Stomach smooth muscle (tissue), 2 donors: ENCODE data around the gene KLHL21.
"Not testable (repeated sequence)": the region's sequence is repeated elsewhere in the genome, so short reads cannot be mapped to it uniquely, and the experiment has no call there.

Experiments used
- H3K27ac ChIP-seq: one replicate; pipeline ENCODE4 v1.7.0; 2013; ENCODE audit warnings: mild to moderate bottlenecking, low read length, inconsistent platforms
- H3K27me3 ChIP-seq, 2 donors: one replicate each; pipeline ENCODE4 v1.7.0; 2013; ENCODE audit warnings: low read length in 2 of 2; ENCODE audit not compliant: insufficient read depth in 2 of 2, control insufficient read depth in 1 of 2
- H3K36me3 ChIP-seq, 2 donors: one replicate each; pipeline ENCODE4 v1.7.0; 2013; ENCODE audit warnings: low read length in 2 of 2; ENCODE audit not compliant: control insufficient read depth in 2 of 2, insufficient read depth in 2 of 2
- H3K4me1 ChIP-seq: one replicate; pipeline ENCODE4 v1.7.0; 2013; ENCODE audit warnings: low read length; ENCODE audit not compliant: control insufficient read depth, insufficient read depth
- H3K4me3 ChIP-seq, 2 donors: one replicate each; pipeline ENCODE4 v1.7.0; 2013; ENCODE audit warnings: low read length in 2 of 2
- H3K9ac ChIP-seq, 2 donors: one replicate each; pipeline ENCODE4 v1.7.0; 2013; ENCODE audit warnings: low read length in 2 of 2, mild to moderate bottlenecking in 1 of 2
- H3K9me3 ChIP-seq, 2 donors: one replicate each; pipeline ENCODE4 v1.7.0; 2013; ENCODE audit warnings: low read length in 2 of 2; ENCODE audit not compliant: control insufficient read depth in 2 of 2
- donor health status: healthy.
- donor health status: Pancreatic carcinoma.

Gene KLHL21

DNA sequence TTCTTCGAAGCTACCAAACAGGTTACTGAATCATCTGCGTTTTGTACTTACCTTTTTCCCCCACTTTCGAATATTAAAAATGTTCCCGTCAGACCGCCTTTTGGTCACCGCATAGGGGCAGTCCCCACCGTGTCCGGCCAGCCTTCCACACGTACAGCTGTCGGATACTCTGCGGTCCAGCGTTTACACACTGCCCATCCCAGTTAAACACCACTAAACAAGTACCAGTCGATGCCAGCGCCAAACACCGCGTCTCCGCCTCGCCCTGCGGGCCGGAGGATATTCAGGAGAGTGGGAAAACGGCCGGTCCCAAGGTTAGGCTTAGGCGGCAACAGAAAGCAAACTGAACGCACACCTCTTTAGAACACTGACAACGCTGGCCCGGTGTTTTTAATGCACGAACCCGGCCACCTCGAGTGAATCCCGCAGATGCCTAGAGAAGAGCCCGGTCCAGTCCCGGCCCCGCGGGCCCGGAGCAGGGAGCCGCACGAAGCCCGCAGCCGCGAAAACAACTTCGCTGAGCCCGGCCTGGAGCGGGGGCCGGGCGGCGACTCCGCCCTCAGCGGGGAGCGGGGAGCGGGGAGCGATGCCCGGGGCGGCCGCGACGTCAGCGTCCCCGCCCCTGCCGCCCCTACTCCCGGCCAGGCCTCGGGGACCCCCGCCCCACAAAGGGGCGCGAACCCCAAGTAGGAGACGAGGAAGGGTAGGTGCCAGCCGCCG, 10.1 kb upstream of the KLHL21 start:
- H3K4me1 ChIP-seq: peaks cover 19% of the 10 kb centered on the region
- H3K36me3 ChIP-seq: peaks cover 1 to 8% of the 10 kb centered on the region in 2 donors

DNA sequence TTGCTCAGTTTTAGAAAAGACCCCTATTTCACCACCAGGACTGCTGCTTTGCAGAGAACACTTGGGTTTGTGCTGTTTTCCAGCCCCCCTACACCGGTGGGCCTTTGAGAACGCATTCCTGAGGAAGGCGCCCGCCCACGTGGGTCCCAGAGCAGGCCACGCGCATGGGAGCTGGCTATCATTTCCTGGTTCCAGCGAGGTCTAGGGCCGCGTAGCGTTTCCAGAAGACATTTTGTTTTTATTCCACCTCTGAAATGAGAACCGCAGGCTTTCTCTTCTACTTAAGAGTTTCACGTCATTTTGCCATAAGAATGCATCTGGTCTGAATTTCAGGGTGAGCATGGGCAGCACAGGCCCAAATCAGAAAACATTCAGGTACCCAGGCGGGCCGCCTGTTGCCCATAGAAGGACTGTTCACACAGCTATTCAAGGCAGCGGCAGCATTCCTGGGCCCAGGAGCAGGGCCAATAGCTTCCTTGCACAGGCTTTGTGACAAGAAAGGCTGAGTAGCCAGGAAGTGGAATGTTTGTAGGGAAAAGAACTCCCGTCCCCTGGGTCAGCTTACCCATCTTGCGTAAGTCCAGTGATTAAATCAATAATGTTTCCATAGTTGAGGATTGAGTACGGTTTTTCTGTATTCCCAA, 1.4 kb upstream of the KLHL21 start:
- H3K9me3 ChIP-seq: no peaks in the 10 kb centered on the region
- peaks cover 48% of the 10 kb centered on the region for H3K4me1 ChIP-seq
- H3K27ac ChIP-seq: peak overlapping the region; percentile 100
- peak overlapping the region; percentile 37 to 99 for H3K4me3 ChIP-seq
- H3K27me3 ChIP-seq: no peaks in the 10 kb centered on the region
- peak overlapping the region; percentile 90 to 97 for H3K9ac ChIP-seq
- H3K36me3 ChIP-seq: peaks cover under 1 to 2% of the 10 kb centered on the region in 2 donors

More for the DNA sequence above, 10.1 kb upstream of the KLHL21 start:
- Histone ChIP-seq H3K27me3 (no peaks in the 10 kb centered on the region), H3K9me3 (no peaks in the 10 kb centered on the region), H3K9ac (peak overlapping the region; percentile 94 to 99), H3K27ac (peak overlapping the region; percentile 97), H3K4me3 (peak overlapping the region; percentile 98)

DNA sequence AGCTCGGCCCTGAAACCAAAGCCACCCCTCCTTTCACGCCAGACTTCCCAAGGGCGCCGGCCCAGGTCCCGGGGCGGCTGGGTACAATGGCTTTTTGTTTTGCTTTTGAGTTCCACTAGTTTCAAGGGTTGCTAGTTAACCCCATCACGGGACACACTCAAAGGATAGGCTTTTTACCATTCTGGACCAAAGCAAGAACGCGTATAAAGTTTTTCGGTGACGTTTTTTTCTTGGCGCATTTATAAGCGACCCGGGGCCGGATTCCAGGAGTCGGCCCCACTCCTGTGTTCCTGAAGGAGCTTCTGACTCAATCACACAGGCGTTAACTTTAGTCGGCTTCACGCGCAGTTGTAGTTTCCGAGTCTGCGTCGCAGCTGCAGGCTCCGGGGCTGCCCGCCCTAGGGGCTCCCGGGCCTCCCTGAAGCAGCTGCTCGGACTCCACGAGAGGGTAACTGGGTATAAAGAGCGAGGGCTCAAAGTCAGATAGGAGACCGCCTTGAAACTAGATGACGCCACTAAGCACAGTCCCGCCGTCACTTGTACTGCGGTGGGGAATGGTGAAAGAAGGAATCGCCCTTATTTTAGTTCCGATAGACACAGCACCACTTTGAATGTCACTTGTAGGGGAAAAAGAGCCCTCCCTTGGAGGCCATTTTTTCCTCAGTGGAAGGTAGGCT, 707 bp upstream of the KLHL21 start:
- Histone ChIP-seq H3K27me3 (no peaks in the 10 kb centered on the region), H3K27ac (peak overlapping the region; percentile 100), H3K4me1 (peaks cover 52% of the 10 kb centered on the region), H3K36me3 (peaks cover 4 to 5% of the 10 kb centered on the region in 2 donors), H3K9ac (peak overlapping the region; percentile 90 to 97), H3K9me3 (no peaks in the 10 kb centered on the region), H3K4me3 (peak overlapping the region; percentile 37 to 99)

DNA sequence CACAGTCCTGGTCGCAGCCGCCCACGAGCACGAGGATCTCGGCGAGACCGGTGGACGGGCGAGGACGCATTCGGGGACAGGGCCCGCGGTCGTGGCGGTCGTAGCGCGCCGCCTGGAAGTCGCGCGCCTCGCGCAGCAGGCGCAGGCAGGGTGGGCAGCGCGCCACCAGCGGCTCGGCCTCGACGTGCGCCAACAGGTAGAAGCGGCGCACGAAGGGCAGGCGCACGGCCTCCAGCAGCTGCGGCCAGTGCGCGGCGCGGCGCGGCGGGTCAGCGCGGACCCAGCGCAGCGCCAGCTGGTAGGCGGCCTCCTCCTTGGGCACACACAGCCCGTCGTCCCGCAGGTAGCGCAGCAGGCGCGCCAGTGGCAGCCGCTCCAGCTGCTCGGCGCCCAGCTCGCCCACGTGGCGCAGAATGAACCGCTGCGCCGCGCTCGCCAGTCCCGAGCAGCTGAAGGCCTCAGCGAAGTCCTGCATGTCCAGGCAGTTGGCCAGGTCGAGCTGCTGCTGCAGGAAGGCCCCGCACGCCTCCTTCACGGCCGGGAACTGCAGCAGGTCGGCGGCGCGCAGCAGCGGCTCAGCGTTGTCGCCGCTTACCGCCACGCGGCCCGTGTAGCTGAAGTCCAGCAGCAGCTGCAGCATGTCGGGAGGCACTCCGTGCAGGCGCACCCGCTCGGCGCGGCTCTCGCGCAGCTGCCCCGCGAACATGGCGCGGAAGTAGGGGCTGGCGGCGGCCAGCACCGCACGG, 573 bp downstream of the KLHL21 start:
- peaks cover 13 to 14% of the 10 kb centered on the region in 2 donors for H3K36me3 ChIP-seq
- H3K27me3 ChIP-seq: no peaks in the 10 kb centered on the region
- H3K4me1 ChIP-seq: peaks cover 62% of the 10 kb centered on the region
- peak overlapping the region; percentile 95 to 99 for H3K4me3 ChIP-seq
- peak overlapping the region; percentile 89 to 93 for H3K9ac ChIP-seq
- H3K27ac ChIP-seq: peak overlapping the region; percentile 90
- H3K9me3 ChIP-seq: no peaks in the 10 kb centered on the region

DNA sequence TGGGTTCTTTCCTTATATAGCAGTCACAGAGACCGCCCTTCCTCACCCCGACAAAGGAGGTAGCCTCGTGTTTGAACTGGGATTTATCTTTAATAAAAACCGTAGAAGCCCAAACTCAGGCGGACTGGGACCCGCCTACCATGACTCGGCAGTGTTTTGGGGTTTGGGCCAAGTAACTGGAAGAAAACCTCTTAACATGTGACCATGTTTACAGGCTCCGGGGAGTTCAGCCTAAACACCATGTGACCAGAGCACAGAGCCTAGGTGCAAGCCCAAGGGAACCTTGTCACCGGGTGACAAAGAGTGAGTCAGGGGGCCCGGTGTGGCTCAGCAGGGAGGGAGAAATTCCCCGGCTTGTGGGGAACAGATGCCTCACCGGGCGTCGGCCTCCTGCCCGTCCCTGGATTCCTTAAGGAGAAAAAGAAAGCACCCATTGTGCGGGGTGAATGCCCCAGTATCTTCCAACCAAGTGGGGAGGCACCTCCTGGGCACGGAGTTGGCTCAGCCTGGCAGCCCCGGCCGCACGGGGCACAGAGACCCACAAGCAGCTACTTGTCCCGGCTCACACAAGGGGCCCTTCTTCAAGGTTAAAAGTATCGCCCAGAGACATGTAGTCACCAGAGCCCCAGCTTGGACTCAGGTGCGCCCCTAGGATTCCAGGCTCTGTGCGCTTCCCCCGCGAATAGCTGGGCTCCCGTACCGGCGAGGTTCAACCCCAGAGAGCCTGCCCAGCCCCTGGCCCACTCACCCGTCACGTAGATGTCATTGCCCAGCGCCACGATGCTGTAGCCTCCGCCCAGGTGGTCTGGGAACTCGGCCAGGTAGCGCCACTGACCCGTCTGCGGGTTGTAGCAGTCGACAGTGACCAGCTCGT, 1.4 kb downstream of the KLHL21 start:
- Histone ChIP-seq H3K27me3 (no peaks in the 10 kb centered on the region), H3K4me1 (peaks cover 71% of the 10 kb centered on the region)

DNA sequence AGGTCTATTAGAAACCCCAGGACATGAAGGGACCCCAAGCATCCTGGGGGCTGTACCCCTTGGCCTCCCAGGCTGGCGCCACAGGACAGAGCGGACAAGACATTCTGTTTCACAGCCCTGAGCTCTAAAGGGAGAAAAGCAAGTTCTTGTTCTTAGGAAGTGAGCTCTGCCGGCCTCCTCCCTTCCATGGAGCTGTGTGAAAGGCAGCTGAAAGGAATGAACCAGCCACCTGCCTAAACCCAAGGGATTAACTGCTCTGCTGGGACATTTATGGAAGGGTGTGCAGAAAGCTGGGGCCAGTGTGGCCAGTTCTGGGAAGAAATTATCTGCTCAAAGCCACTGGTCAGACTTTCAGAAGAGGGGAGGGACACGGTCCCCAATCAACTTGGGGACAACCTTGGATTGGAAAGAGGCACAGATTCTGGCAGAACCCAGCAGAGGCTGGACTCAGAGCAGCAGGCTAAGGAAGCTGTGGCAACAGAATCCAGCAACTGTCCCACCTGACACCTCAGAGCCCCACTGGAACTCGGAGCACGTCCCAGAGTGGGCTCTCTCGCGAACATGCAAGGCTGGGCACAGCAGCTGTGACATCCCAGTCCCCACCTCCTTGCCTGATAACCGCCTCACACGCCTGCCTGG, 2.1 kb downstream of the KLHL21 start:
- Histone ChIP-seq H3K27me3 (no peaks in the 10 kb centered on the region), H3K27ac (peak overlapping the region; percentile 90), H3K4me3 (peak overlapping the region; percentile 95 to 99), H3K4me1 (peaks cover 75% of the 10 kb centered on the region), H3K9ac (peak overlapping the region; percentile 89 to 93), H3K36me3 (peaks cover 21 to 28% of the 10 kb centered on the region in 2 donors), H3K9me3 (no peaks in the 10 kb centered on the region)

More for the DNA sequence above, 1.4 kb downstream of the KLHL21 start:
- peak overlapping the region; percentile 89 to 93 for H3K9ac ChIP-seq
- H3K9me3 ChIP-seq: no peaks in the 10 kb centered on the region
- peak overlapping the region; percentile 90 for H3K27ac ChIP-seq
- peaks cover 18 to 20% of the 10 kb centered on the region in 2 donors for H3K36me3 ChIP-seq
- peak overlapping the region; percentile 95 to 99 for H3K4me3 ChIP-seq

DNA sequence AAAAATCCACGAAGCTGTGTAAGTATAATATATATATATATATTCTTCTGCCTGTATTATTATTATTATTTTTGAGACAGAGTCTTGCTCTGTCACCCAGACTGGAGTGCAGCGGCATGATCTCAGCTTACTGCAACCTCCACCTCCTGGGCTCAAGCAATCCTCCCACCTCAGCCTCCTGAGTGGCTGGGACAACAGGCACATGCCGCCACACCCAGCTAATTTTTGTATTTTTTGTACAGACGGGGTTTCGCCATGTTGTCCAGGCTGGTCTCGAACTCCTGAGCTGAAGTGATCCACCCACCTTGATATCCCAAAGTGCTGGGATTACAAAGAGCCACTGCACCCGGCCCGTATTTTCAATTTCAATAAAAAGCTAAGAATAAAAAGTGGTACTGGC, 2.7 kb downstream of the KLHL21 start:
- Histone ChIP-seq H3K9ac (peak overlapping the region; percentile 89 to 93), H3K36me3 (peaks cover 27 to 33% of the 10 kb centered on the region in 2 donors), H3K4me1 (peaks cover 72% of the 10 kb centered on the region), H3K27ac (peak overlapping the region; percentile 90), H3K4me3 (peak overlapping the region; percentile 95 to 99)
- not testable (repeated sequence) for H3K9me3 ChIP-seq, H3K27me3 ChIP-seq

DNA sequence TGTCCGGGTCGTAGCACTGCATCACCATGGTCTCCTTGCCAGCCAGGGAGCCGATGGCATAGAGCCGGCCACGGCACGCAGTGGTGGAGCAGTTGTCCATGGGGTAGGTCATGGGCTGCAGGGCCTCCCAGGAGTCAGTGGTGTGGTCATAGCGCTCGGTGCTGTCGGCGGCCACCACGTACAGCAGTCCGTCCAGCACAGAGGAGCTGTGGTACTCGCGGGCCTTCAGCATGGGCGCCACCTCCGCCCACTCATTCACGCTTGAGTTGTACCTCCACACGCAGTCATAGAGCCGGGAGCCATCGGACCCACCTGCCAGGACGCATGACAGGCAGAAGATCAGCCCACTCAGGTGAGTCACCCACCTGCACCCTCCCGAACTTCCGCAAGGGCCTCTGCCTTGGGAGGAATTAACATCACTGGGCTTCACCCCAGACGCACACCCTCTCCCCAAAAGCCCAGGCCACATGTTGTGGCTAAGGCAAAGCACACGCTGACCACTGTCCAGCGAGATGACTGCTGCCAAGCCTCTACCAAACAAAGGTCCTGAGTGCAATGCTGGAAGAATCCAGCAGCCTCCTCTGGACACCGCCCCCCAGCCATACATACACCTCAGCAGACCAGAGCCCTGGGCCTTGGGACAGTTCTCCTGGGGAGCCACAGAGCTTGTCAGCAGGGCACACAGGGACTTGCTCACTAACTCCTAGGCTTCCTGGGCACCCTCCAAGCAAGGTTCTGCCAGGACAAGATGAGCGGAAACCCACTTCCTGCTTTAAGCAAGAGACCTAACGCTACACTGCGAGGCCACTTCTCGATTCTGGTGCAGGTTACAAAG, 3.3 kb downstream of the KLHL21 start:
- Histone ChIP-seq H3K9ac (peak overlapping the region in 1 of 2 donors; percentile 29), H3K4me3 (peak overlapping the region; percentile 48 to 99), H3K27ac (no peak overlapping the region), H3K4me1 (peaks cover 66% of the 10 kb centered on the region), H3K9me3 (no peaks in the 10 kb centered on the region), H3K27me3 (no peaks in the 10 kb centered on the region), H3K36me3 (peaks cover 31 to 38% of the 10 kb centered on the region in 2 donors)

DNA sequence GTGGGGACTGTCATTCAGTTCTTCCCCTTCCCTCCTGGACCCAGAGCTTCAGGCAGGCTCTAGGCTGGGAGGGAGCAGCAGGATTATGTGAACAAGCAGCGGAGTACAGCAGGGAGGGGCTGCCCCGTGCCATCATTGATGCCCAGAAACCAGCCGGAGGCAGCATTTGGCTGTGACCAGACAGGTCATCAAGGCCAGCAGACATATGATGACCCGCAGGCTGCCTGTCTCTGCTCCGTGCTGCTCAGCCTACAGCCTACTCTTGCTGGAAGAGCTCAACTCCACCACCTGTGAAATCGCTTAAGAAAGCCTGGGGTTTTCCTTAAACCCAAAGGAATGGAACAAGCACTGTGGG, 4.9 kb downstream of the KLHL21 start:
- Histone ChIP-seq H3K27me3 (no peaks in the 10 kb centered on the region), H3K4me1 (peaks cover 57% of the 10 kb centered on the region), H3K4me3 (peak overlapping the region in 1 of 2 donors; percentile 22), H3K9me3 (no peaks in the 10 kb centered on the region), H3K27ac (peak overlapping the region; percentile 24), H3K9ac (peak overlapping the region in 1 of 2 donors; percentile 42), H3K36me3 (peaks cover 46 to 54% of the 10 kb centered on the region in 2 donors)
